HepG2 (cell line): Measurements from ENCODE around the gene LIME1. TPM values are rescaled to one million over a fixed set of nuclear protein-coding genes. Genes with fewer than 3 reads are reported as not detected.
A peak's percentile ranks its signal among the peaks of the same experiment; 100 is the strongest.

Experiments
- AGO2 ChIP-seq: fragments of 200-400 bp; formaldehyde crosslinking; optimal IDR thresholded peaks from 2 replicates; pipeline ENCODE3; 2017; ENCODE audit warnings: mild to moderate bottlenecking, low read depth, low read length, moderate library complexity
- HOXA3 ChIP-seq: sonication (generic); formaldehyde crosslinking; IDR thresholded peaks from 2 replicates; pipeline ENCODE4 v1.5.0; 2020; ENCODE audit warnings: missing genetic modification reagents
- KAT2B ChIP-seq: fragments of 150-350 bp; IDR thresholded peaks from 2 replicates; pipeline ENCODE4 v1.6.1; 2014; ENCODE audit warnings: low read depth, low read length, borderline replicate concordance
- MNT ChIP-seq: fragments of 450-650 bp; IDR thresholded peaks from 2 replicates; pipeline ENCODE4 v1.6.1; 2016
- MXD1 ChIP-seq: sonication (generic); formaldehyde crosslinking; IDR thresholded peaks from 2 replicates; pipeline ENCODE4 v1.4.0; 2020; ENCODE audit warnings: mild to moderate bottlenecking, missing genetic modification reagents
- NCOA2 ChIP-seq: sonication (generic); formaldehyde crosslinking; IDR thresholded peaks from 2 replicates; pipeline ENCODE4 v1.8.0; 2022; ENCODE audit warnings: inconsistent platforms
- NR1H2 ChIP-seq: sonication (generic); formaldehyde crosslinking; IDR thresholded peaks from 2 replicates; pipeline ENCODE4 v1.8.1; 2022; ENCODE audit warnings: low read depth, missing genetic modification reagents, borderline replicate concordance
- POGK ChIP-seq: sonication (generic); formaldehyde crosslinking; conservative IDR thresholded peaks from 2 replicates; pipeline ENCODE4 v1.8.0; 2022; ENCODE audit warnings: mild to moderate bottlenecking, moderate library complexity, missing genetic modification reagents
- STAT5B ChIP-seq: sonication (generic); formaldehyde crosslinking; IDR thresholded peaks from 2 replicates; pipeline ENCODE4 v1.4.0; 2020; ENCODE audit warnings: missing genetic modification reagents
- THRA ChIP-seq: sonication (generic); formaldehyde crosslinking; IDR thresholded peaks from 2 replicates; pipeline ENCODE4 v1.4.0; 2020; ENCODE audit warnings: missing genetic modification reagents, borderline replicate concordance
- ZMAT5 ChIP-seq: sonication (generic); formaldehyde crosslinking; IDR thresholded peaks from 2 replicates; pipeline ENCODE4 v1.5.0; 2020; ENCODE audit warnings: mild to moderate bottlenecking, low read depth, missing genetic modification reagents, borderline replicate concordance
- ZMYM3 ChIP-seq: sonication (generic); formaldehyde crosslinking; IDR thresholded peaks from 2 replicates; pipeline ENCODE4 v1.5.1; 2020; ENCODE audit warnings: mild to moderate bottlenecking, missing genetic modification reagents
- ZNF431 ChIP-seq: sonication (generic); formaldehyde crosslinking; IDR thresholded peaks from 2 replicates; pipeline ENCODE4 v1.9.0; 2022; ENCODE audit warnings: missing genetic modification reagents, low read depth, mild to moderate bottlenecking, borderline replicate concordance
- ZNF513 ChIP-seq: sonication (generic); formaldehyde crosslinking; conservative IDR thresholded peaks from 2 replicates; pipeline ENCODE4 v1.5.0; 2020; ENCODE audit warnings: missing genetic modification reagents
- ZNF572 ChIP-seq: sonication (generic); formaldehyde crosslinking; IDR thresholded peaks from 2 replicates; pipeline ENCODE4 v1.5.1; 2020; ENCODE audit warnings: mild to moderate bottlenecking, missing genetic modification reagents
- ZNF709 ChIP-seq: sonication (generic); formaldehyde crosslinking; IDR thresholded peaks from 2 replicates; pipeline ENCODE4 v1.5.0; 2020; ENCODE audit warnings: mild to moderate bottlenecking, missing genetic modification reagents
- ZNF746 ChIP-seq: sonication (generic); formaldehyde crosslinking; IDR thresholded peaks from 2 replicates; pipeline ENCODE4 v1.8.0; 2022; ENCODE audit warnings: mild to moderate bottlenecking, missing genetic modification reagents
- ZNF75D ChIP-seq: sonication (generic); formaldehyde crosslinking; IDR thresholded peaks from 2 replicates; pipeline ENCODE4 v1.8.1; 2023; ENCODE audit warnings: missing genetic modification reagents, mild to moderate bottlenecking, borderline replicate concordance
- ZNF761 ChIP-seq: sonication (generic); formaldehyde crosslinking; conservative IDR thresholded peaks from 2 replicates; pipeline ENCODE4 v1.4.0; 2020; ENCODE audit warnings: mild to moderate bottlenecking, missing genetic modification reagents
- ZNF772 ChIP-seq: sonication (generic); formaldehyde crosslinking; IDR thresholded peaks from 2 replicates; pipeline ENCODE4 v1.5.0; 2020; ENCODE audit warnings: mild to moderate bottlenecking, missing genetic modification reagents
- ZNF781 ChIP-seq: sonication (generic); formaldehyde crosslinking; IDR thresholded peaks from 2 replicates; pipeline ENCODE4 v1.5.1; 2020; ENCODE audit warnings: borderline replicate concordance, mild to moderate bottlenecking, missing genetic modification reagents; ENCODE audit errors: not compliant biosample characterization
- polyA plus RNA-seq, 8 experiments: library from polyadenylated mRNA; depleted of rRNA in 3 of 8; stranded (reverse) in 7 of 8; unstranded in 1 of 8; fragments of >200 nt; fragmentation: Illumina TruSeq in 4 of 8; extraction: Trizol in 4 of 8; gene quantifications; 2 replicates each; pipeline versions ENCODE4 v1.2.1 to v1.2.3, GENCODE V29; 2011 to 2016; ENCODE audit warnings: low read depth in 4 of 8, missing spikeins in 1 of 8, mixed read lengths in 1 of 8; ENCODE audit not compliant: insufficient read depth in 1 of 8
- total RNA-seq, 5 experiments: library from RNA; depleted of rRNA; stranded (reverse); fragments of >200 nt; fragmentation: Illumina TruSeq; extraction: Trizol; gene quantifications; 2 replicates each; pipeline ENCODE4 v1.2.3, GENCODE V29; 2016; ENCODE audit warnings: low read depth in 1 of 5

The LIME1 gene
- total and polyA plus RNA-seq, 2 of the 13 experiments (the other 11 are each of a cell fraction or from before 2014, with no cell fraction given): 13.0 to 61.5 TPM

GRCh38 chr20:63739130-63740069 lies 2.9 kb downstream of the LIME1 start, which contains the start of gene SLC2A4RG (continued):
- TF ChIP-seq ZNF513 (no peak), AGO2 (peak; percentile 98), ZMAT5 (CRISPR knock-in tag) (no peak), STAT5B (CRISPR knock-in tag) (no peak; the same call in 1 of the 2 replicates), THRA (CRISPR knock-in tag) (peak; percentile 88), ZNF75D (CRISPR knock-in tag) (no peak), NCOA2 (peak; percentile 86), ZNF772 (CRISPR knock-in tag) (peak; percentile 93), ZNF746 (CRISPR knock-in tag) (peak; percentile 99), ZNF572 (CRISPR knock-in tag) (peak; percentile 96), NR1H2 (CRISPR knock-in tag) (peak; percentile 66; the same call in 1 of the 2 replicates), ZNF431 (peak; percentile 63; the same call in 1 of the 2 replicates), ZMYM3 (peak; percentile 59), POGK (peak; percentile 95), MNT (no peak), KAT2B (no peak), ZNF781 (CRISPR knock-in tag) (no peak), HOXA3 (CRISPR knock-in tag) (peak; percentile 90), ZNF761 (peak; percentile 48; the same call in 1 of the 2 replicates), MXD1 (CRISPR knock-in tag) (no peak), ZNF709 (peak; percentile 92)
